HCT116 (cell line): ENCODE data around the gene ABCB8. TPM values are rescaled to one million over a fixed set of nuclear protein-coding genes. Genes with fewer than 3 reads are reported as not detected.

Experiments used
- ATAC-seq: fragments of 200-7000 bp; cut with Tn5 transposase; 2 replicates; pipeline ENCODE4 v1.9.1; 2020; ENCODE audit warnings: mild to moderate bottlenecking, moderate library complexity
- BruUV-seq: library from RNA; stranded (reverse); fragments of 400-500 nt; replicated peaks from 2 replicates; lab custom pipeline; 2021; lab: Mats Ljungman, UMichigan
- CTCF ChIA-PET: fragments of 300-600 bp; sonication (Branson Sonifier 250); formaldehyde crosslinking; loops from one replicate; lab custom pipeline; 2021; ENCODE audit warnings: antibody characterized with exemption; lab: Charles Lee
- POLR2A ChIA-PET: fragments of 300-600, 350-600 bp; sonication (Branson Sonifier 250); formaldehyde crosslinking; loops from one replicate; lab custom pipeline; 2021; ENCODE audit warnings: antibody characterized with exemption; lab: Charles Lee
- RAD21 ChIA-PET, 2 experiments: fragments of 300-600 bp; sonication (Branson Sonifier 250); formaldehyde crosslinking; loops; one replicate each; lab custom pipeline; 2023; ENCODE audit warnings: low total read pairs in 2 of 2; ENCODE audit not compliant: uncharacterized antibody in 2 of 2, unreplicated experiment in 2 of 2, low non-redundant PET in 1 of 2; lab: Charles Lee
- DNase-seq: peaks from one replicate; pipeline ENCODE4 v3.0.0-alpha.2; 2010; ENCODE audit warnings: low read depth, low spot score
- H2AFZ ChIP-seq: fragments of 200-600 bp; shearing (Covaris generic), sonication (generic); 2 replicates; pipeline ENCODE4 v1.6.1; 2017; ENCODE audit warnings: low read depth, mixed run types, mixed read lengths, antibody characterized with exemption, low read length; ENCODE audit not compliant: poor library complexity, severe bottlenecking
- H3K27ac ChIP-seq: 2 replicates; pipeline ENCODE4 v1.5.1; 2012; ENCODE audit warnings: low read depth, low read length
- H3K27me3 ChIP-seq: fragments of 200-600 bp; sonication (generic); 2 replicates; pipeline ENCODE4 v1.6.1; 2016; ENCODE audit warnings: mixed run types, low read length, mixed read lengths; ENCODE audit not compliant: insufficient read depth
- H3K36me3 ChIP-seq, 2 experiments: fragments of 200-500 bp in 1 of 2; fragments of 200-600 bp in 1 of 2; sonication (Bioruptor generic) in 1 of 2; sonication (generic) in 1 of 2; 2 replicates each; pipeline versions ENCODE4 v1.5.1 to v1.6.1; 2014 to 2016; ENCODE audit warnings: low read length in 2 of 2, inconsistent platforms in 1 of 2, mixed read lengths in 1 of 2, mixed run types in 1 of 2; ENCODE audit not compliant: insufficient read depth in 2 of 2, control insufficient read depth in 1 of 2
- H3K4me1 ChIP-seq, 2 experiments: fragments of 200-600 bp in 1 of 2; sonication (generic) in 1 of 2; 2 replicates each; pipeline versions ENCODE4 v1.5.1 to v1.6.1; 2012 to 2017; ENCODE audit warnings: low read length in 2 of 2, inconsistent platforms in 1 of 2, mild to moderate bottlenecking in 1 of 2, mixed read lengths in 1 of 2, mixed run types in 1 of 2, moderate library complexity in 1 of 2; ENCODE audit not compliant: insufficient read depth in 2 of 2, control insufficient read depth in 1 of 2
- H3K4me2 ChIP-seq: fragments of 200-600 bp; sonication (generic); 2 replicates; pipeline ENCODE4 v1.6.1; 2017; ENCODE audit warnings: mixed run types, low read length, mixed read lengths
- H3K4me3 ChIP-seq, 2 experiments: fragments of 200-600 bp in 1 of 2; sonication (generic) in 1 of 2; replicated peaks in 1 of 2; 2 replicates each; pipeline ENCODE4 v1.5.1; 2011 to 2016; ENCODE audit warnings: low read length in 2 of 2, control low read depth in 1 of 2, low read depth in 1 of 2, mild to moderate bottlenecking in 1 of 2, mixed read lengths in 1 of 2, mixed run types in 1 of 2
- H3K79me2 ChIP-seq: fragments of 200-600 bp; sonication (generic); 2 replicates; pipeline ENCODE4 v1.6.1; 2017; ENCODE audit warnings: mild to moderate bottlenecking, mixed run types, low read length, moderate library complexity, mixed read lengths; ENCODE audit not compliant: insufficient read depth
- H3K9ac ChIP-seq: fragments of 200-600 bp; sonication (generic); 2 replicates; pipeline ENCODE4 v1.6.1; 2016; ENCODE audit warnings: low read length, mixed read lengths
- H3K9me2 ChIP-seq: fragments of 200-600 bp; sonication (generic), shearing (Covaris generic); 2 replicates; pipeline ENCODE4 v1.6.1; 2017; ENCODE audit warnings: mixed run types, mild to moderate bottlenecking, moderate library complexity; ENCODE audit not compliant: insufficient read depth
- H3K9me3 ChIP-seq, 2 experiments: fragments of 200-500 bp in 1 of 2; fragments of 200-600 bp in 1 of 2; sonication (Bioruptor generic) in 1 of 2; sonication (generic) in 1 of 2; 2 replicates each; pipeline ENCODE4 v1.6.1; 2014 to 2017; ENCODE audit warnings: low read length in 2 of 2, mixed read lengths in 2 of 2, inconsistent platforms in 1 of 2, low read depth in 1 of 2, mild to moderate bottlenecking in 1 of 2, mixed run types in 1 of 2, moderate library complexity in 1 of 2; ENCODE audit not compliant: control insufficient read depth in 1 of 2, insufficient read depth in 1 of 2
- H4K20me1 ChIP-seq: fragments of 200-600 bp; sonication (generic), shearing (Covaris generic); 2 replicates; pipeline ENCODE4 v1.6.1; 2017; ENCODE audit warnings: mixed run types, mild to moderate bottlenecking, moderate library complexity; ENCODE audit not compliant: insufficient read depth
- ELF1 ChIP-seq: IDR thresholded peaks from 2 replicates; pipeline ENCODE4 v1.6.1; 2012; ENCODE audit warnings: low read depth, borderline replicate concordance
- JUND ChIP-seq: IDR thresholded peaks from 2 replicates; pipeline ENCODE4 v1.6.1; 2012
- intact Hi-C: fragments of 100-400 bp; cut with micrococcal nuclease; formaldehyde crosslinking; loops from 2 replicates; pipeline ENCODE4 v1.10.0; 2022
- total RNA-seq: library from RNA; stranded (reverse); gene quantifications from one replicate; pipeline ENCODE4 v1.2.1, GENCODE V29; 2021; ENCODE audit not compliant: unreplicated experiment

Gene ABCB8
- total RNA-seq, 1 experiment from 2014 or later = 55.2 TPM

DNA sequence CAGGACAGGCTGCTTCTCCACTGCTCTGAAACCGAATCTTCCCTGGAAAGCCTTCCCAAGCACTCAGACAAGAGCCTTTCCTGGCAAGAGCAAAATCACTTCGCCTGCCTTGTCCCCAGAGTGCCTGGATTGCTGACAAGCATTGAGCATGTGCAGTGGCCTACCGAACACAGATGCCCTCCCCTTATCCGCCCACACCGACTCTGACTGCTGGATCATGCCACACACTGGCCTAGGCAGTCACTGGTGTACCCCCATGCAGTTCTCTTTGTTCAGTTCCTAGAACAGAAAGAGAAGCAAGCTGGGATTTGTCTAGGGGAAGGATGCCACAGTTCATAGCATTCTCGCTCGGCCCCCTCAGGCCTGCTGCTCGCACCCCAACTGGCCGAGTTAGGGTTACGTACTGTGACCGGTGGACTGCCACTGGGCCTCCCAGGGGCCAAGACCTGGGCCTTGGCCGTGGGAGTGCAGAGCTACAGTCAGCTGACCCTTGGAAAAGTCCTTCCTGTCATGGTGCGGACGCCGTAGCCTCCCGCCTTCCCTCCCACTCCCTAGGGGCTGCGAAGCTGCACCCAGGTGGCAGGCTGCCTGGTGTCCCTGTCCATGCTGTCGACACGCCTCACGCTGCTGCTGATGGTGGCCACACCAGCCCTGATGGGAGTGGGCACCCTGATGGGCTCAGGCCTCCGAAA lies 6.9 kb downstream of the ABCB8 start:
- ATAC-seq (no peak), DNase-seq (no peak)
- H3K9ac ChIP-seq = no peak overlapping the region
- no peak overlapping the region for H3K4me2 ChIP-seq
- no peaks in the 10 kb centered on the region for H3K27me3 ChIP-seq
- CTCF ChIA-PET = no interaction called here
- peaks cover 3 to 10% of the 10 kb centered on the region in 2 experiments; a peak in 2 of 4 replicates for H3K36me3 ChIP-seq
- RAD21 ChIA-PET = no interaction called here
- intact Hi-C loops = no loop called here
- POLR2A ChIA-PET = no interaction called here
- no peaks in the 10 kb centered on the region for H3K9me3 ChIP-seq
- H2AFZ ChIP-seq = no peak overlapping the region
- H3K27ac ChIP-seq = no peak overlapping the region
- peaks cover 16 to 23% of the 10 kb centered on the region in 2 experiments for H3K4me1 ChIP-seq
- no peaks in the 10 kb centered on the region for H4K20me1 ChIP-seq
- no peaks in the 10 kb centered on the region for H3K9me2 ChIP-seq
- no TSS peak for BruUV-seq
- H3K79me2 ChIP-seq = no peaks in the 10 kb centered on the region
- no peak for TF ChIP-seq JUND
- H3K4me3 ChIP-seq = no peak overlapping the region

DNA sequence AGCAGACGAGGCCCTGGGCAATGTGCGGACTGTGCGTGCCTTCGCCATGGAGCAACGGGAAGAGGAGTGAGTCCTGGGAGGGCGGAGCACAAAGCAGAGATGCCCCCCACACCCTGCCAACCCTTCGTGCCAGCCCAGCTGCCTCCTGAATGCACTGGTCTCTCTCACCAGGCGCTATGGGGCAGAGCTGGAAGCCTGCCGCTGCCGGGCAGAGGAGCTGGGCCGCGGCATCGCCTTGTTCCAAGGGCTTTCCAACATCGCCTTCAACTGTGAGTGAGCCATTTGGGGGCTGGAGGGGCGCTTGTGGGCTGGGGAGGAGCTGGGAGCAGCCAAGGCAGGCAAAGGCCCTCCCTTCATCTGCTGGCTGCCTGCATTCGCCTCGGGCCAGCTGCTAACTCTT lies 7.7 kb downstream of the ABCB8 start:
- no peak overlapping the region for H3K9ac ChIP-seq
- RAD21 ChIA-PET = no interaction called here
- no peak for TF ChIP-seq ELF1
- no peak for DNase-seq
- intact Hi-C loops = no loop called here
- CTCF ChIA-PET = no interaction called here
- POLR2A ChIA-PET = no interaction called here
- H3K9me3 ChIP-seq = no peaks in the 10 kb centered on the region
- H3K36me3 ChIP-seq = peaks cover 3 to 10% of the 10 kb centered on the region in 2 experiments; a peak in 2 of 4 replicates
- H3K9me2 ChIP-seq = no peaks in the 10 kb centered on the region
- H3K4me1 ChIP-seq = peaks cover 16 to 23% of the 10 kb centered on the region in 2 experiments
- H3K79me2 ChIP-seq = no peaks in the 10 kb centered on the region
- H3K4me3 ChIP-seq = no peak overlapping the region
- H3K27ac ChIP-seq = no peak overlapping the region
- no peak overlapping the region for H3K4me2 ChIP-seq
- BruUV-seq = no TSS peak
- no peak overlapping the region for H2AFZ ChIP-seq
- no peaks in the 10 kb centered on the region for H3K27me3 ChIP-seq
- H4K20me1 ChIP-seq = no peaks in the 10 kb centered on the region
- no peak for ATAC-seq
